HG03565 (cell line): Measurements from ENCODE around the gene MRPL23.

Experiments used
- ATAC-seq: cut with Tn5 transposase; IDR thresholded peaks from one replicate; pipeline ENCODE4 v1.9.1; 2021; ENCODE audit warnings: mild to moderate bottlenecking, moderate library complexity; ENCODE audit not compliant: unreplicated experiment

Gene MRPL23

GRCh38 chr11:1952806-1953482 is 5.8 kb downstream of the MRPL23 start:
- ATAC-seq, result no peak

DNA sequence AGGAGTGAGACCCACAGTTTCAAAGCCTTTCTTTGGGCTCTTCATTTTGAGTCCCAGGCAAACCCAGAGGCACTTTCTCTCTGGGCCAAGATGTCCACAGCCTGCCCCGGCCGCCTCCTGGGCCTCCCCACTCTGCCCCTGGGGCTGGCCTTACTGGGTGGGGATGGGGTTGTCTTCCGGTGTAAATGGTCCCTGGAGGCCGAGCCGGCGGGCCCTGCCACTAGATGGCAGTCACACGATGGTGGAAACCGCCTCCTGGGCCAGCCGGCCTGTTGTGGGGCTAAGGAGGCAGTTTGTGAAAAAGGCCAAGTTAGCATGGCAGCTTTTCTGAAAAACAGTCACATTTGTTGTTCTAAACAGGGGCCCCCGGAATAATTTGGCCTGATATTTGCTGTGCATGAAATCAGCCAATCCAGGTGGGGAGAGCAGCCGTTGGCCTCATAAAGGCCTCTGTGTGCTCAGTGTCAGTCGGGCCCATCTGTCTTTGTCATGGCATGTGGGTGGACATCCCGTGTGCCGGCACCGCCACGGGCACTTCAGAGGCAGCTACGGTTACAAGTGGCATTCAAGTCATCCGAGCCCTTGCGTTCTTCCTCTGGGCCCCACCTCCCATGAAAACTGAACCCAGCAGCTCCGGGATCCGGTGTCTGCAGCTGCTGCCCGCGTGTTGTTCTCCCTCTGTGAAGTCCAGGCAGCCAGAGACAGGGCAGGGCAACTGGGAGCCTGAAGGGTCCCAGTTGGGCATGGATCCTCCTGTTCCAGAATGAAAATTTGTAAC is 6.5 kb downstream of the MRPL23 start:
- ATAC-seq, result no peak

GRCh38 chr11:1958367-1958766 is 11.2 kb downstream of the MRPL23 start:
- ATAC-seq, result no peak

DNA sequence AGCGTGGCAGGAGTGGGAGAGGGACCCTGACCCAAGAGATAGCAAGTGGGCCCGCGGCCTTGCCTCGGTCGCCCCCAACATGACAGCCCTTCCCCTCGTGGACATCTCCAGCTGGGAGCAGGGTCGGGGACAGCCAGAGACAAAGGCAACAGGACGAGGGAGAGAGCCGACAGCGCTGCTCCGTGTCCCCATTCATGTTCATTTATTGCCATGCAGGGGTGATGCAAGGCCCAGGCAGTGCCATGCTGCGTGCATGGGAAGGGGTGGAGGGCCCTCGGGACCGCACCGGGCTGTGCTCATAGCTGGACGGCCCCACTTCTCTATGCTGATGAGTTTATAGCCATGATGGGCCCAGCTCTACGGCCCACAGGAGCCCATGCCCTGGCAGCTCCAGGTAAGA is 12.7 kb downstream of the MRPL23 start:
- no peak for ATAC-seq

- ATAC-seq, result no peak
These were observed 16.7 kb downstream of the MRPL23 start for GRCh38 chr11:1963864-1964263.

GRCh38 chr11:1964348-1964747 is 17.2 kb downstream of the MRPL23 start:
- no peak for ATAC-seq

DNA sequence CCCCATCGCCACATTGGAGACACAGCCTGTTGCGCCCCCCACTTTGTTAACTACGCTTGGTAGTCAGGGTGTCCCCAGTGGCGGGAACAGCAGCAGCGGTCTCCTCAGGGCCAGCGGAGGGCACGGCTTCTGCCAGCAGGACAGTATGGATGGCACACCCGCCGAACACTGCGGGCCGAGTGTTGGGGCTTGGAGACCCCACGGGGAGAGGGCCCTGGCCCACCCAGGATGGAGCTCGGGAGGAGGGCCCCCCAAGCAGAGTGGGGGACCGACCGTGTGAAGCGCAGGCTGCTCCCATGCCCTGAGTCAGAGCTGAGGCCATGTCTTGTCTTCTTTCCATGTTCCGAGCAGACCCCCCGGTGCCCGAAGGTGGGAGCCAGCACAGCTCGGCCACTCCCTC is 17.8 kb downstream of the MRPL23 start:
- ATAC-seq, result no peak

GRCh38 chr11:1966531-1966930 is 19.4 kb downstream of the MRPL23 start:
- no peak for ATAC-seq

DNA sequence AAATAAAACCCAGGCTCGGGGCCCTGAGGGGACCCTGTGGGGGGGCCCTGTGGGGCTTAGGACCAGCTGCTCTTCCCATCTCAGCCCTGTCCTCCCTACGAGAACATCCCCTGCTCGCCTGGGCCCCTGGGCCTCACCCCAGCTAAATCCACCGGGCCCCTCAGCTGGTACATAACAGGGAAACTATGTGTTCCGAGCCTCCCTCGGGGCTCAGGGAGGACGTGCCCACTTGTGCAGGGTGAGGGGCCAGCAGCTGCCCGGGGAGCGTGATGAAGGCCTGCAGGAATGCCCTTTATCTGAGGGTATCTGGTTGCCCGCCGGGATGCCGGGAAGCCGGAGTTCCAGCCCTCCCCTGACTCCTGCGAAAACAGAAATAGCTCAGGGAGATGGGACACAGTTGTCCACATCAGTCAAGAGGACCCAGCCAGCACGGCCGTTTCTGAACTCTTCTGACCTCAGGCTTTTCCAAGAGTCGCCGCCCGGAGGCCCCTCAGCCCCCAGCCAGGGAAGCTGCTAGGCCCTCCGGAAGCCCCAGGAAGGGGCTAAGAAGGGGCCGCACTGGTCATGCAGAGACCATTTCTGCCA is 20.6 kb downstream of the MRPL23 start:
- ATAC-seq, result no peak

DNA sequence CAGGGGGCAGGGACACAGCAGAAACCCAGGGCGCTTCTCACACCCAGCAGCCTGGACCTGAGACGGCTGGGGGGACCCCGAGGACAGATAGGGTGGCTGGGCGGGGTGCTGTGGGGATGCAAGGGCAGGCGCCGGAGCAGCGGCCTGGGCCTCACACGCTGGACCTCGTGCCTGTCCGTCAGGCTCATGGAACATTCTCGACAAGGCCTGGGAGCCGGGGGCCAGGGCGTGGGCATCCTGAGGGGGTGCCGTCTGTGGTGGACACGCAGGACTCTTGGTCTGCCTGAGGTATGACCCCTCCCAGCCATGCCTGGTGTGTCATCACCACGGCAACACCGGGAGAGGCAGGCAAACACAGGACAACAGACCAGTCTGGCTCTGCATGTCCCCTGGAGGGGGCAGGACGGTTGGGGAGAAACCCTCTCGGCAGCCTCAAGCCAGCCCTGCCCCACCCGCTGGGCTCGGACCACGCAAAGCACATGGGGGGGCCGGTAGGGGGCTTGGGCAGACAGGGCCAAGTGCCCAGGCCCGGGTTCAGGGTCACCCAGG is 21.4 kb downstream of the MRPL23 start:
- ATAC-seq, result no peak

- ATAC-seq, result no peak
These were observed 21.9 kb downstream of the MRPL23 start for GRCh38 chr11:1969035-1969434.

- ATAC-seq, result no peak
These were observed 22.6 kb downstream of the MRPL23 start for GRCh38 chr11:1969776-1970175.

DNA sequence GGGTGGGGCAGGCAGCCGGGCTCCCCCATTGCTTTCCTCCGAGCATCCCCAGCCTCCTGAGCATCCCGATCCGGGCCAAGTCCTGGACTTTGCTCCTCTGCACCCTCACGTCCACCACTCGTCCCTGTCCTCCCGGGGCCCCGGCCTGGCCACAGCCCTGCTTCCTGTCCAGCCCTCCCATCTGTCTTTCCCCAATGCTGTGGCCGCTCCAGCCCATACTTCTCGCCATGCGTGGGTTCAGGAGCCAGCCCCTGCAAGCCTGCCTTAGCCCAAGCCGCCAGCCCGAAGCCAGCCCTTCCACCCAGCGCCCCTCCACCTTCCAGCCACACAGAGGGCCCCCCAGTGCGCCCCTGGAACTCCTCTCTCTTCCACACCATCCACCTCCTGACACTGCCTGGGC is 23.8 kb downstream of the MRPL23 start:
- no peak for ATAC-seq

DNA sequence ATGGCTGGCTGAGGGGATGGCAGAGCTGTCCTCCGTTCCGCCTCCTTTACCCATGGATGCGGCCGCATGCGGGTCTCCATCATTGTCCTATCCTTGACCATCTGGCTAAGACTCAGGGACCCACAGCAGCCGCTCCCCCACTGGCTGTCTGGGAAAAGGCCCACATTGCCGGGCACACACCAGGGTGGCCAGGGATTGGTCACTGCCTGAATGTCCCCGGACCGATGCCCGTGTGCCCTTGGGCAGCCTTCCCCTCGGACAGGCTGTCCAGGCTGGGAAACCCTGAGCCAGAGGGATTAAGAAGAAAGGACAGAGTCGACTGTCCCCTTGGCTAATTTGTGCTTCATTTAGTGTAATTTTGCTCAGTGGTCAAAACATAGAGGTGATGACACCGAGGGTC is 28.1 kb downstream of the MRPL23 start:
- ATAC-seq, result no peak

- ATAC-seq, result no peak
These were observed 31.8 kb downstream of the MRPL23 start for GRCh38 chr11:1978720-1979473.

DNA sequence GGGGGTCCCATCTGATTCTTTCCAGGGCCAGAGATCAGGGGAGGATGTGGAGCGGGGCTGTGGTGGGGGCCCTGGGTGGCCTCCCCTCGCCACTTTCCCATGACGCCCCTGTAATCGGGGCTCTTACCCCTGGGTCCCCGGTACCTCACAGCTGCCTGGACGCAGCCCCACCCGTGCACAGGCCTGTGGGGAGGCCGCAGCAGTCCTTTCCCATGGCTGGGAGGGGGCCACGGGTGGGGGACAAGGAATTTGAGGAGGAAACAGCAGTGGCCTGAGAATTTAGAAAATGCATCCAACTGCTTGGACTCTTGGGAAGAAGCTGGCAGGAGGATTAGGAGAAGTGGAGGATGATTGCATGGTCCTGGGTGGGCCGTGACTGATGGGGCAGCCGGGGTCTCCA is 32.5 kb downstream of the MRPL23 start:
- no peak for ATAC-seq

GRCh38 chr11:1982873-1983600 is 35.9 kb downstream of the MRPL23 start:
- no peak for ATAC-seq

- ATAC-seq, result no peak
These were observed 36.4 kb downstream of the MRPL23 start for GRCh38 chr11:1983601-1983961.

DNA sequence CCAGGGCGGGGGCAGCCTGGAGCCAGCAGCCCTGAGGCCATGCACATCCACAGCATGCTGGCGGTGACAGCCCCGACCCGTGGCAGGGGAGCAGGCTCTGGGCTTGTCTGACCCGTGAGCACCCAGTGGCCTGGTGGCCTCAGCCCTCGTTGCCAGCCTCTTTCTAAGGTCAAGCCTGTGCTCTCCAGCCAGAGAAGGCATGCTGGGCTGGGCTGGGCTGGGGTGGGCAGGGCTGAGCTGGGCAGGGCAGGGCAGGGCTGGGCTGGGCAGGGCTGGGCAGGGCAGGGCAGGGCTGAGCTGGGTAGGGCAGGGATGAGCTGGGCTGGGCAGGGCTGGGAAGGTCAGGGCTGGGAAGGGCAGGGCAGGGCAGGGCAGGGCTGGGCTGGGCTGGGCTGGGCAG is 39.9 kb downstream of the MRPL23 start:
- ATAC-seq, result no peak

DNA sequence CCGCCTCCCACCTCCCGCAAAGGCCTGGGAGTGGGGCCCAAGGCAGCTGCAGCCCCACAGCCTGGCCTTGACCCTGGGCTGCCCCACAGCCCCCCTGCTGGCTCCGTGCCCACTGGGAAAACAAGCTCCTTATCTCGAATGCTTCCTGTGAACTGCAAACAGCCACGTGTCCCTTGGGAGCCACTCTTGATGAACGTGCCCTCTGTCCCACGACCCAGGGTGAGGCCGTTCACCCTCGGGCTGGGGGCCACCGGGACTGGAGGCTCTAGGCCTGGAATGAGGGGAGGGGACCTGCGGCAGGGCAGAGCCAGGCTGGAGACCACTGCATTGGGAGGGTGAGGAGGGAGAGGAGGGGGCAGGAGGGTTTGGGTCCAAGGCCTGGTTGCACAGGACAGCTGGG is 41.0 kb downstream of the MRPL23 start:
- ATAC-seq, result no peak
